ENCODE measurements around the gene VAMP4. TPM values are rescaled to one million over a fixed set of nuclear protein-coding genes. Genes with fewer than 3 reads are reported as not detected.

Gene VAMP4
- total RNA-seq, 1 experiment from 2014 or later = 6.3 TPM

- TF ChIP-seq POLR2A (IDR thresholded peaks at IDR 0.05; ENCODE audit: borderline replicate concordance, extremely low read depth, insufficient read depth, insufficient read length) = no peak
- TF ChIP-seq, protein P1, sequence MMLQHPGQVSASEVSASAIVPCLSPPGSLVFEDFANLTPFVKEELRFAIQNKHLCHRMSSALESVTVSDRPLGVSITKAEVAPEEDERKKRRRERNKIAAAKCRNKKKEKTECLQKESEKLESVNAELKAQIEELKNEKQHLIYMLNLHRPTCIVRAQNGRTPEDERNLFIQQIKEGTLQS (IDR thresholded peaks at IDR 0.05) = no peak
- TF ChIP-seq SRF (IDR thresholded peaks at IDR 0.05; ENCODE audit: low read depth) = no peak
- no peak for TF ChIP-seq ELF1 (IDR thresholded peaks at IDR 0.05; ENCODE audit: borderline replicate concordance, low read depth)
- TF ChIP-seq JUND (IDR thresholded peaks at IDR 0.05) = no peak
- POLR2A ChIA-PET = no interaction called here
- BruUV-seq (replicated peaks) = no TSS peak
Observed at GRCh38 chr1:171718216-171718615, 23.6 kb downstream of the VAMP4 start.

GRCh38 chr1:171717062-171717718 is 24.7 kb downstream of the VAMP4 start:
- ChIA-PET POLR2A (no interaction called here), RAD21 (ENCODE audit: low non-redundant PET in 1 of 2, low total read pairs in 2 of 2, uncharacterized antibody in 2 of 2, unreplicated experiment in 2 of 2) (no interaction called here), CTCF (interaction anchor here (0.8 to 2.2 kb wide), 3 partner anchors 10 to 403 kb away, joined by 3 to 12 read pairs (median 9); partner anchors contain the start of gene FMO4)
- Histone ChIP-seq H3K9ac (ENCODE audit: low read length) (no peak overlapping the region), H3K4me1 (ENCODE audit: control insufficient read depth in 1 of 2, insufficient read depth in 2 of 2, low read length in 2 of 2) (no peaks in the 10 kb centered on the region), H4K20me1 (ENCODE audit: insufficient read depth) (no peaks in the 10 kb centered on the region), H3K27me3 (ENCODE audit: insufficient read depth, low read length) (no peaks in the 10 kb centered on the region), H3K79me2 (ENCODE audit: insufficient read depth, low read length) (no peaks in the 10 kb centered on the region), H3K4me2 (ENCODE audit: low read length) (no peak overlapping the region), H3K36me3 (ENCODE audit: control insufficient read depth in 1 of 2, insufficient read depth in 2 of 2, low read length in 2 of 2) (no peaks in the 10 kb centered on the region), H3K9me2 (ENCODE audit: insufficient read depth) (no peaks in the 10 kb centered on the region), H3K27ac (ENCODE audit: low read depth, low read length) (no peak overlapping the region), H3K9me3 (ENCODE audit: control insufficient read depth in 1 of 2, insufficient read depth in 1 of 2, low read depth in 1 of 2, low read length in 2 of 2) (no peaks in the 10 kb centered on the region), H3K4me3 (replicated peaks in 1 of 2; ENCODE audit: low read depth in 1 of 2, low read length in 2 of 2) (no peak overlapping the region), H2AFZ (ENCODE audit: low read depth, low read length, poor library complexity, severe bottlenecking) (no peak overlapping the region)
- BruUV-seq (replicated peaks) = no TSS peak
- intact Hi-C loops (cut with micrococcal nuclease) = loop anchor here (10.0 kb wide), 2 partner anchors 472 to 632 kb away; partner anchors contain the start of gene FMO1
- ATAC-seq = no peak
- no peak for DNase-seq (ENCODE audit: low read depth, low spot score)
- TF ChIP-seq CBX3 (IDR thresholded peaks at IDR 0.05; ENCODE audit: low read depth) (no peak), SIN3A (IDR thresholded peaks at IDR 0.05; ENCODE audit: low read depth) (no peak), CTCF (IDR thresholded peaks at IDR 0.05 in 2 of 3, conservative IDR thresholded peaks at IDR 0.05 in 1 of 3; ENCODE audit: borderline replicate concordance in 1 of 3, insufficient read depth in 1 of 3, low read depth in 2 of 3, low read length in 2 of 3) (no peak), CEBPB (IDR thresholded peaks at IDR 0.05; ENCODE audit: low read depth) (no peak), JUND (IDR thresholded peaks at IDR 0.05) (no peak), RAD21 (IDR thresholded peaks at IDR 0.05; ENCODE audit: low read depth) (no peak), ZFX (IDR thresholded peaks at IDR 0.05) (no peak), EZH2 (IDR thresholded peaks at IDR 0.05) (no peak), ZNF274 (IDR thresholded peaks at IDR 0.05; ENCODE audit: low read depth, low read length) (no peak), EZH2phosphoT487 (IDR thresholded peaks at IDR 0.05; ENCODE audit: borderline replicate concordance) (no peak), FOSL1 (IDR thresholded peaks at IDR 0.05; ENCODE audit: low read depth) (no peak), ZBTB33 (IDR thresholded peaks at IDR 0.05; ENCODE audit: extremely low read depth, insufficient replicate concordance, low read length) (no peak)
- TF ChIP-seq, protein P2, sequence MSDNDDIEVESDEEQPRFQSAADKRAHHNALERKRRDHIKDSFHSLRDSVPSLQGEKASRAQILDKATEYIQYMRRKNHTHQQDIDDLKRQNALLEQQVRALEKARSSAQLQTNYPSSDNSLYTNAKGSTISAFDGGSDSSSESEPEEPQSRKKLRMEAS (IDR thresholded peaks at IDR 0.05) = no peak
- TF ChIP-seq, protein P1 (IDR thresholded peaks at IDR 0.05) = no peak

More at GRCh38 chr1:171718216-171718615, 23.6 kb downstream of the VAMP4 start:
- Histone ChIP-seq H2AFZ (ENCODE audit: low read depth, low read length, poor library complexity, severe bottlenecking) (no peak overlapping the region), H3K4me3 (replicated peaks in 1 of 2; ENCODE audit: low read depth in 1 of 2, low read length in 2 of 2) (no peak overlapping the region), H3K9me2 (ENCODE audit: insufficient read depth) (no peaks in the 10 kb centered on the region), H3K36me3 (ENCODE audit: control insufficient read depth in 1 of 2, insufficient read depth in 2 of 2, low read length in 2 of 2) (no peaks in the 10 kb centered on the region), H3K9ac (ENCODE audit: low read length) (no peak overlapping the region), H4K20me1 (ENCODE audit: insufficient read depth) (no peaks in the 10 kb centered on the region), H3K79me2 (ENCODE audit: insufficient read depth, low read length) (no peaks in the 10 kb centered on the region), H3K4me1 (ENCODE audit: control insufficient read depth in 1 of 2, insufficient read depth in 2 of 2, low read length in 2 of 2) (no peaks in the 10 kb centered on the region), H3K27ac (ENCODE audit: low read depth, low read length) (no peak overlapping the region), H3K4me2 (ENCODE audit: low read length) (no peak overlapping the region), H3K27me3 (ENCODE audit: insufficient read depth, low read length) (no peaks in the 10 kb centered on the region), H3K9me3 (ENCODE audit: control insufficient read depth in 1 of 2, insufficient read depth in 1 of 2, low read depth in 1 of 2, low read length in 2 of 2) (no peaks in the 10 kb centered on the region)
- ATAC-seq = no peak
- intact Hi-C loops (cut with micrococcal nuclease) = loop anchor here (10.0 kb wide), 2 partner anchors 473 to 633 kb away; partner anchors contain the start of gene FMO1
- RAD21 ChIA-PET (ENCODE audit: low non-redundant PET in 1 of 2, low total read pairs in 2 of 2, uncharacterized antibody in 2 of 2, unreplicated experiment in 2 of 2) = no interaction called here
- DNase-seq (ENCODE audit: low read depth, low spot score) = no peak
- CTCF ChIA-PET = interaction anchor here (1.3 to 4.1 kb wide), 2 partner anchors 64 to 73 kb away, joined by 3 to 19 read pairs; no protein-coding TSS in a partner anchor

Measured in HCT116 (cell line).